NT2/D1 (cell line): ENCODE data around the gene FAAH.

Source experiments
- SUZ12 ChIP-seq: IDR thresholded peaks from 2 replicates; pipeline ENCODE4 v1.6.1; 2011; ENCODE audit not compliant: insufficient read length, insufficient read depth; ENCODE audit errors: extremely low read depth
- YY1 ChIP-seq: IDR thresholded peaks from 2 replicates; pipeline ENCODE4 v1.6.1; 2011; ENCODE audit not compliant: insufficient read length, insufficient read depth
- ZNF274 ChIP-seq: IDR thresholded peaks from 2 replicates; pipeline ENCODE4 v1.6.1; 2011; ENCODE audit warnings: mild to moderate bottlenecking, low read depth, low read length

- TF ChIP-seq YY1 (no peak), SUZ12 (no peak), ZNF274 (no peak)
These were observed 27.0 kb upstream of the FAAH start for GRCh38 chr1:46367072-46367471.
